Natural killer cell (primary cell): Measurements from ENCODE around the gene VWA3B. TPM values are rescaled to one million over a fixed set of nuclear protein-coding genes. Genes with fewer than 3 reads are reported as not detected.

Experiments used
- ATAC-seq, 3 donors: fragments of 150-1000 bp in 2 of 3; fragments of 200-7000 bp in 1 of 3; cut with Tn5 transposase; 1 replicate in 1 of 3; 2 replicates in 2 of 3; pipeline ENCODE4 v1.10.0; 2021; ENCODE audit warnings: mild to moderate bottlenecking in 2 of 3, moderate library complexity in 2 of 3
- DNase-seq, 2 donors: peaks; one replicate each; pipeline versions ENCODE4 v3.0.0 to v3.0.0-alpha.2; 2013 to 2021; ENCODE audit warnings: mixed read lengths in 1 of 2
- H3K27ac ChIP-seq: one replicate; pipeline ENCODE4 v1.5.1; 2013; ENCODE audit warnings: mild to moderate bottlenecking, low read length
- H3K27me3 ChIP-seq: one replicate; pipeline ENCODE4 v1.6.1; 2013; ENCODE audit warnings: low read length; ENCODE audit not compliant: control insufficient read depth, insufficient read depth
- H3K36me3 ChIP-seq: one replicate; pipeline ENCODE4 v1.6.1; 2013; ENCODE audit warnings: low read length; ENCODE audit not compliant: control insufficient read depth, insufficient read depth
- H3K4me1 ChIP-seq: one replicate; pipeline ENCODE4 v1.6.1; 2013; ENCODE audit warnings: low read length; ENCODE audit not compliant: control insufficient read depth, insufficient read depth
- H3K4me3 ChIP-seq: one replicate; pipeline ENCODE4 v1.5.1; 2013; ENCODE audit warnings: low read length
- H3K9me3 ChIP-seq: one replicate; pipeline ENCODE4 v1.6.1; 2013; ENCODE audit warnings: low read length; ENCODE audit not compliant: control insufficient read depth, insufficient read depth
- H3K27ac Mint-ChIP-seq, 2 donors: one replicate each; pipeline ENCODE4 v1.8.0; 2022; ENCODE audit warnings: mild to moderate bottlenecking in 2 of 2, mixed read lengths in 2 of 2, moderate library complexity in 1 of 2
- H3K27me3 Mint-ChIP-seq, 2 donors: one replicate each; pipeline ENCODE4 v1.8.0; 2022; ENCODE audit warnings: low read depth in 2 of 2, mixed read lengths in 2 of 2
- H3K36me3 Mint-ChIP-seq: one replicate; pipeline ENCODE4 v1.8.0; 2022; ENCODE audit warnings: mixed read lengths
- H3K4me1 Mint-ChIP-seq, 2 donors: one replicate each; pipeline ENCODE4 v1.8.0; 2022; ENCODE audit warnings: mixed read lengths in 2 of 2
- H3K4me3 Mint-ChIP-seq: one replicate; pipeline ENCODE4 v1.8.0; 2022; ENCODE audit warnings: mild to moderate bottlenecking, moderate library complexity, mixed read lengths
- H3K9me3 Mint-ChIP-seq, 2 donors: one replicate each; pipeline ENCODE4 v1.8.0; 2022; ENCODE audit warnings: mixed read lengths in 2 of 2
- CTCF ChIP-seq: fragments of 200-600 bp; IDR thresholded peaks from one replicate; pipeline ENCODE4 v1.8.0; 2022; ENCODE audit warnings: antibody characterized with exemption
- WGBS: methylation state at CpG from one replicate; pipeline ENCODE4 v1.1.7; 2013; ENCODE audit warnings: missing lambda C conversion rate; ENCODE audit not compliant: insufficient coverage; 5-methylcytosine and 5-hydroxymethylcytosine counted together
- intact Hi-C: fragments of 100-400 bp; cut with micrococcal nuclease; formaldehyde crosslinking; loops from one replicate; pipeline ENCODE4 v1.14.2; 2022
- total RNA-seq, 4 donors: library from RNA; stranded (reverse); fragments of 120-200 nt in 1 of 4; gene quantifications; one replicate each; pipeline versions ENCODE4 v1.2.3 to v1.2.4, GENCODE V29; 2013 to 2022

VWA3B gene
- total RNA-seq, 3 donors from 2014 or later (not counting 1 experiment from before 2014, with no cell fraction given): not detected

- H3K27me3 Mint-ChIP-seq: peaks cover 7 to 33% of the 10 kb centered on the region in 2 donors
- no peaks in the 10 kb centered on the region for H3K9me3 ChIP-seq
- no peaks in the 10 kb centered on the region for H3K36me3 ChIP-seq
- H3K4me1 ChIP-seq: no peaks in the 10 kb centered on the region
- WGBS: 88% methylated on average over 2 of the region's 2 CpGs
- H3K27ac Mint-ChIP-seq: no peak overlapping the region
- no peaks in the 10 kb centered on the region for H3K4me1 Mint-ChIP-seq
- no peak overlapping the region for H3K27ac ChIP-seq
- no peaks in the 10 kb centered on the region for H3K9me3 Mint-ChIP-seq
- DNase-seq: no peak
- H3K4me3 Mint-ChIP-seq: no peak overlapping the region
- intact Hi-C loops: no loop called here
- ATAC-seq: no peak
- TF ChIP-seq CTCF: no peak
- H3K27me3 ChIP-seq: no peaks in the 10 kb centered on the region
- H3K4me3 ChIP-seq: no peak overlapping the region
- H3K36me3 Mint-ChIP-seq: no peaks in the 10 kb centered on the region
These were observed 77.3 kb downstream of the VWA3B start for GRCh38 chr2:98164256-98164655.

- no peak overlapping the region for H3K4me3 Mint-ChIP-seq
- intact Hi-C loops: no loop called here
These were observed 78.6 kb downstream of the VWA3B start for GRCh38 chr2:98165516-98166071.

GRCh38 chr2:98167916-98168315 is 80.9 kb downstream of the VWA3B start:
- ATAC-seq: no peak
- no peaks in the 10 kb centered on the region for H3K36me3 ChIP-seq

More at GRCh38 chr2:98165516-98166071, 78.6 kb downstream of the VWA3B start:
- H3K27me3 Mint-ChIP-seq: peaks cover 7 to 38% of the 10 kb centered on the region in 2 donors
- TF ChIP-seq CTCF: no peak
- Histone ChIP-seq H3K36me3 (no peaks in the 10 kb centered on the region), H3K27ac (no peak overlapping the region), H3K4me3 (no peak overlapping the region), H3K4me1 (no peaks in the 10 kb centered on the region), H3K9me3 (no peaks in the 10 kb centered on the region), H3K27me3 (no peaks in the 10 kb centered on the region)
- H3K27ac Mint-ChIP-seq: no peak overlapping the region
- H3K4me1 Mint-ChIP-seq: no peaks in the 10 kb centered on the region
- ATAC-seq (no peak), DNase-seq (no peak)
- no peaks in the 10 kb centered on the region for H3K9me3 Mint-ChIP-seq
- WGBS: 87% methylated on average over 5 of the region's 5 CpGs
- H3K36me3 Mint-ChIP-seq: no peaks in the 10 kb centered on the region

More at GRCh38 chr2:98167916-98168315, 80.9 kb downstream of the VWA3B start:
- WGBS: 100% methylated on average over 1 of the region's 2 CpGs
- Histone ChIP-seq H3K9me3 (no peaks in the 10 kb centered on the region), H3K4me3 (no peak overlapping the region), H3K27me3 (no peaks in the 10 kb centered on the region), H3K27ac (no peak overlapping the region), H3K4me1 (no peaks in the 10 kb centered on the region)
- no peak for TF ChIP-seq CTCF
- Mint-ChIP-seq H3K4me3 (no peak overlapping the region), H3K27ac (no peak overlapping the region), H3K4me1 (no peaks in the 10 kb centered on the region), H3K9me3 (no peaks in the 10 kb centered on the region), H3K36me3 (no peaks in the 10 kb centered on the region), H3K27me3 (peaks cover 9 to 53% of the 10 kb centered on the region in 2 donors)
- intact Hi-C loops: no loop called here
- DNase-seq: no peak
